Measurements from ENCODE around the gene N4BP2L1. TPM values are rescaled to one million over a fixed set of nuclear protein-coding genes. Genes with fewer than 3 reads are reported as not detected.
A peak's percentile ranks its signal among the peaks of the same experiment; 100 is the strongest.

Gene N4BP2L1
- total and polyA plus RNA-seq, 7 donors, result 2.7 to 7.3 (median 3.4) TPM

DNA sequence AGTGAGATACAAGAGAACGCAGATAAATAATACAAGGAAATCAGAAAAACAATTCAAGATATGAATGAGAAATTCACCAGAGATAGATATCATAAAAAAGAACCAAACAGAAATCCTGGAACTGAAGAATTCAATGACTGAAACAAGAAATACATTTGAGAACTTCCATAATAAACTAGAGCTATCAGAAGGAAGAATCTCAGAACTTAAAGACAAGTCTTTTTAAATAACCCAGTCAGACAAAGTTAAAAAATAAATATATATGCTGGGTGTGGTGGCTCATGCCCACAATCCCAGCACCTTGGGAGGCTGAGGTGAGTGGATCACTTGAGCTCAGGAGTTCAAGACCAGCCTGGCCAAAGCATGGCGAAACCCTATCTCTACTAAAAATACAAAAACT lies 28.7 kb upstream of the N4BP2L1 start:
- Histone ChIP-seq H3K27me3 (ENCODE audit: insufficient read depth in 3 of 3, low read length in 2 of 3) (no peaks in the 10 kb centered on the region), H3K9me3 (peaks cover 26% of the 10 kb centered on the region), H3K4me3 (no peak overlapping the region), H3K4me1 (peaks cover 8% of the 10 kb centered on the region), H3K36me3 (ENCODE audit: insufficient read depth in 1 of 2, low read depth in 1 of 2) (peaks cover 0 to 4% of the 10 kb centered on the region in 2 donors), H3K27ac (no peak overlapping the region)
- ATAC-seq (no peak), DNase-seq (no peak)
- TF ChIP-seq, protein P1, sequence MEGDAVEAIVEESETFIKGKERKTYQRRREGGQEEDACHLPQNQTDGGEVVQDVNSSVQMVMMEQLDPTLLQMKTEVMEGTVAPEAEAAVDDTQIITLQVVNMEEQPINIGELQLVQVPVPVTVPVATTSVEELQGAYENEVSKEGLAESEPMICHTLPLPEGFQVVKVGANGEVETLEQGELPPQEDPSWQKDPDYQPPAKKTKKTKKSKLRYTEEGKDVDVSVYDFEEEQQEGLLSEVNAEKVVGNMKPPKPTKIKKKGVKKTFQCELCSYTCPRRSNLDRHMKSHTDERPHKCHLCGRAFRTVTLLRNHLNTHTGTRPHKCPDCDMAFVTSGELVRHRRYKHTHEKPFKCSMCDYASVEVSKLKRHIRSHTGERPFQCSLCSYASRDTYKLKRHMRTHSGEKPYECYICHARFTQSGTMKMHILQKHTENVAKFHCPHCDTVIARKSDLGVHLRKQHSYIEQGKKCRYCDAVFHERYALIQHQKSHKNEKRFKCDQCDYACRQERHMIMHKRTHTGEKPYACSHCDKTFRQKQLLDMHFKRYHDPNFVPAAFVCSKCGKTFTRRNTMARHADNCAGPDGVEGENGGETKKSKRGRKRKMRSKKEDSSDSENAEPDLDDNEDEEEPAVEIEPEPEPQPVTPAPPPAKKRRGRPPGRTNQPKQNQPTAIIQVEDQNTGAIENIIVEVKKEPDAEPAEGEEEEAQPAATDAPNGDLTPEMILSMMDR (IDR thresholded peaks at IDR 0.05), result no peak
- intact Hi-C loops (cut with DNase I), result no loop called here
- 92 to 98% (median 95%) methylated on average over 2 of the region's 2 CpGs for WGBS, 3 donors

GRCh38 chr13:32455594-32455903 lies 27.6 kb upstream of the N4BP2L1 start:
- intact Hi-C loops (cut with DNase I), result no loop called here
- ATAC-seq, result no peak
- DNase-seq, result no peak
- Histone ChIP-seq H3K4me1 (peaks cover 8% of the 10 kb centered on the region), H3K27ac (peak overlapping the region; percentile 56), H3K36me3 (ENCODE audit: insufficient read depth in 1 of 2, low read depth in 1 of 2) (peaks cover 0 to 4% of the 10 kb centered on the region in 2 donors), H3K4me3 (no peak overlapping the region), H3K9me3 (peaks cover 22% of the 10 kb centered on the region), H3K27me3 (ENCODE audit: insufficient read depth in 3 of 3, low read length in 2 of 3) (no peaks in the 10 kb centered on the region)
- WGBS, 3 donors, result 93 to 97% (median 94%) methylated on average over 2 of the region's 2 CpGs
- TF ChIP-seq, protein P1 (IDR thresholded peaks at IDR 0.05), result no peak

- DNase-seq (peak in 1 of 2 donors; percentile 71), ATAC-seq (peak; percentile 89 to 98 (median 92))
- H3K4me1 ChIP-seq, result peaks cover 8% of the 10 kb centered on the region
- H3K9me3 ChIP-seq, result peaks cover 20% of the 10 kb centered on the region
- intact Hi-C loops (cut with DNase I), result no loop called here
- H3K4me3 ChIP-seq, result no peak overlapping the region
- TF ChIP-seq, protein P1 (IDR thresholded peaks at IDR 0.05), result no peak
- H3K27me3 ChIP-seq (ENCODE audit: insufficient read depth in 3 of 3, low read length in 2 of 3), result no peaks in the 10 kb centered on the region
- peak overlapping the region; percentile 56 for H3K27ac ChIP-seq
- WGBS, 3 donors, result 54 to 61% (median 56%) methylated on average over 8 of the region's 8 CpGs
- peaks cover 0 to 4% of the 10 kb centered on the region in 2 donors for H3K36me3 ChIP-seq (ENCODE audit: insufficient read depth in 1 of 2, low read depth in 1 of 2)
Observed at GRCh38 chr13:32454886-32455593, 27.1 kb upstream of the N4BP2L1 start.

- H3K27ac ChIP-seq, result no peak overlapping the region
- H3K4me1 ChIP-seq, result peaks cover 8% of the 10 kb centered on the region
- TF ChIP-seq, protein P1 (IDR thresholded peaks at IDR 0.05), result no peak
- peaks cover 20% of the 10 kb centered on the region for H3K9me3 ChIP-seq
- no peak overlapping the region for H3K4me3 ChIP-seq
- peaks cover 0 to 4% of the 10 kb centered on the region in 2 donors for H3K36me3 ChIP-seq (ENCODE audit: insufficient read depth in 1 of 2, low read depth in 1 of 2)
- no peaks in the 10 kb centered on the region for H3K27me3 ChIP-seq (ENCODE audit: insufficient read depth in 3 of 3, low read length in 2 of 3)
- ATAC-seq (no peak), DNase-seq (no peak)
- WGBS, 3 donors, result 46 to 70% (median 67%) methylated on average over 1 of the region's 1 CpG
- intact Hi-C loops (cut with DNase I), result no loop called here
Observed at GRCh38 chr13:32453981-32454380, 26.1 kb upstream of the N4BP2L1 start.

- intact Hi-C loops (cut with DNase I), result no loop called here
Observed at GRCh38 chr13:32448972-32449371, 21.0 kb upstream of the N4BP2L1 start.

More at GRCh38 chr13:32448972-32449371, 21.0 kb upstream of the N4BP2L1 start:
- Histone ChIP-seq H3K4me3 (no peak overlapping the region), H3K27me3 (ENCODE audit: insufficient read depth in 3 of 3, low read length in 2 of 3) (no peaks in the 10 kb centered on the region), H3K27ac (no peak overlapping the region), H3K9me3 (no peaks in the 10 kb centered on the region), H3K36me3 (ENCODE audit: insufficient read depth in 1 of 2, low read depth in 1 of 2) (peaks cover 5 to 21% of the 10 kb centered on the region in 2 donors), H3K4me1 (peaks cover 4% of the 10 kb centered on the region)
- DNase-seq, result no peak
- ATAC-seq, result no peak
- TF ChIP-seq, protein P1 (IDR thresholded peaks at IDR 0.05), result no peak
- WGBS, 3 donors, result 47 to 82% (median 50%) methylated on average over 1 of the region's 1 CpG

Measured in psoas muscle (tissue), 8 donors.